Measurements from ENCODE around the gene PTK6.

PTK6 gene

DNA sequence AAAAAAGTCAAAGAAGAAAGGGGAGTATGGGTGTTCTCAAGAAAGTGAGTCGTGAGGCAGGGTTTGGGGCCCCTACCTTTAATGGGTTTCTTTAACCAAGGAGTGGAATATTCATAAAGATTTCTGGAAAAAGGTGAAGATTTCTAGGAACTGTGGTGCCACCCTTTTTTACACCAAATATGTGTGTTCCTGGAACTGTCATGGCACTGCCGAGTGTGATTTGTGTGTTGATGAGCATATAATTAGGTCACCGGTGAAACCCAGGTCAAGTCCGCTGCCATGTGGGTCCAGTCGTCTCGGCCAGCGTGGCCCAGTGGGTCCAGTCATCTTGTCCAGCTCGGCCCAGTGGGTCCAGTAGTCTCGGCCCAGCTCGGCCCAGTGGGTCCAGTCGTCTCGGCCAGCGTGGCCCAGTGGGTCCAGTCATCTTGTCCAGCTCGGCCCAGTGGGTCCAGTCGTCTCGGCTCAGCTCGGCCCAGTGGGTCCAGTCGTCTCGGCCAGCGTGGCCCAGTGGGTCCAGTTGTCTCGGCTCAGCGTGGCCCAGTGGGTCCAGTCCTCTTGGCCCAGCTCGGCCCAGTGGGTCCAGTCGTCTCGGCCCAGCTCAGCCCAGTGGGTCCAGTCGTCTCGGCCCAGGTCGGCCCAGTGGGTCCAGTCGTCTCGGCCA lies 30.0 kb downstream of the PTK6 start:
- DNase-seq (ENCODE audit: low read depth) = no peak

DNA sequence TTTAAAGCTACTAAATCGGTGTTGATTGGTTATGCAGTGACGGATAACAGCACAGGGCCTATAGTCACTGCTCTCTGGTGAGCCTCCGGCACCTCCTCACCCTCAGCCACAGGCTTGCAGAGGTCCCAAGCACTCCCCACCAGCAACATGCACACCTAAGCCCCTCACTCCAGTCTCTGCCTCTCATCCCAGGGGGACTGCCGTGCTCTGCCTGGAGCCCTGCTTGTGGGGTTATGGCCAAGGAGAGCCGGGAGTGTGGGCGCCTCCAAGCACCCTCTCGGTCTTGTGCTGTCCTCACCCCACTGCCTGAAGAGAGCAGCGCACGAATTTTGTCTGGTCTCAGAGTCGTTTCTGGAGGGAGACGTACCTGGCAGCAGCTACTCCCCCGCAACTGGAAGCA lies 31.5 kb downstream of the PTK6 start:
- DNase-seq (ENCODE audit: low read depth) = no peak

DNA sequence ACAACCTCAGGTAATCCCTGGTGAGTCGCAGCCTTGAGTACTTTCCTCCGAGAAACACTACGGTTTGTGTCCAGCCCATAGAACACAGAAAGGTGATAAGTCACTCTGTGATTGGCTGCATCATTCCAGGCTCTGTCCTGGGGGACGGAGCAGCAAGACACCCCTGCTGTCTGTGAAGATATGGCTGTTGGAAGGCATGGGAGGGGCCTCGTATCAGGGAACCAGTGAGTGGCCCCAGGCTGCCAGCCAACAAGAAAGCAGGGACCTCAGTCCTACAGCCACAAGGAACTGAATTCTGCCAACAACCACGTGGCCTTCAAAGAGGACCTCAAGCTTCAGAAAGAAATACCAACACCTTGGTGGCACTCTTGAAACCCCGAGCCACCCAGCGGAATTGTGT lies 31.9 kb downstream of the PTK6 start:
- DNase-seq (ENCODE audit: low read depth) = no peak

DNA sequence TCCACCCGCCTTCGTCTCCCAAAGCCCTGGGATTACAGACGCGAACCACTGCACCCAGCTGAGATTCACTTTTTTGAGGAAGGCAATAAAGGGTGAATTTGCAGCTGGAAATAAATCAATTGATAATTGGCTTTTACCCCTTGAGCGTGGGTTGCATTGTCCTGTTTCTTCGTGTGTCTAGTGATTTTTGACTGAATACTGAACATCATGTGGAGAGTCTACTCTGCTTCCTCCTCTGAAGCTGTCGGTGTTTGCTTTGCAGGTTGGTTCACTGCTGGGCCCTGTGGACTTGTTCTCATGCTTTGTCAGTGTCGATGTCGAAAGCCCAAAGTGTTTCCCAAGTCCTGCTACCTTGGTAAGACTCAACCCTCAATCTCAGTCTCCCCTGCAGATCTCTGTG lies 32.5 kb downstream of the PTK6 start:
- DNase-seq (ENCODE audit: low read depth) = no peak

DNA sequence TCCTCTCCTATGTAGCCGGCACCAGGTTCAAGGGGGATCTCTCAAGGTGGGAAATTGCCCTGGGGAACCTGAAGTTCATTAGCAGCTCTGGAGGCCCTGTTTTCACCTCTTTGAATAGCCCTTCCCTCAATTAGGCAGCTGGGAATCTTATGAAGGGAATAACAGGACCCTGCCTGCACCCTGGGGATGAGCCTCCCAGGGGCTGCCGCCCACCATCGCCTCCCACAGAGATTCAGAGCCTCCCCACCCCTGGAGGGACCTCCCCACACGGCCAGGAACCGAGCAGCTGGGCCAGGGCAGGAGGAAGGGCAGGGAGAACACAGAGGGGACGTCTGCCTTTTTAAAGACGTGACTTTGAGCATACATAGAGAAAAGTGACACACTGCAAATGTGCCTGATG lies 33.7 kb downstream of the PTK6 start:
- no peak for DNase-seq (ENCODE audit: low read depth)

DNA sequence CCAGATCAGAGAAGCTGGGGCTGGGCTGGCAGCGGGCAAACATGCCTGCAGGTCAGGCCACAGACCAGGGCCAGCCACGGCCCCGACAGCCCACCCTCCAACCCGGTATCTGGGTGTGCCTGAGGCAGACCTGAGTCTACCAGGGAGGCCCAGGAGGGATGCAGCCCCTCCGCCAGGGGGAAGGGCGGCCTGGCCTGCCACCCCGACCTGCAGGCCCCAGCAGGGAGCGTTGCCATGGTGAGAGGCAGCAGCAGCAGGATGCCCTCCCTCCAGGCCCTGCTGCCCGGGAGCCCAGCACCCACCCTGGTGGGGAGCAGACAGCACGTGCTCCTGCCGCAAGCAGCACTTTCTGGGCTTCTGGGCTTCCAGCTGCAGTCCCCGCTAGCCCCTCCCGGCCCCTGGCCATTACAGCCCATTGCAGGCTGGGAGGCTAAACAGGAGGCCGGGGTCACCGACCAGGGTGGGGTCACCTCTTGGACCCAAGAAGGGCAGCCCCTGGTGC lies 34.5 kb downstream of the PTK6 start:
- DNase-seq (ENCODE audit: low read depth) = no peak

DNA sequence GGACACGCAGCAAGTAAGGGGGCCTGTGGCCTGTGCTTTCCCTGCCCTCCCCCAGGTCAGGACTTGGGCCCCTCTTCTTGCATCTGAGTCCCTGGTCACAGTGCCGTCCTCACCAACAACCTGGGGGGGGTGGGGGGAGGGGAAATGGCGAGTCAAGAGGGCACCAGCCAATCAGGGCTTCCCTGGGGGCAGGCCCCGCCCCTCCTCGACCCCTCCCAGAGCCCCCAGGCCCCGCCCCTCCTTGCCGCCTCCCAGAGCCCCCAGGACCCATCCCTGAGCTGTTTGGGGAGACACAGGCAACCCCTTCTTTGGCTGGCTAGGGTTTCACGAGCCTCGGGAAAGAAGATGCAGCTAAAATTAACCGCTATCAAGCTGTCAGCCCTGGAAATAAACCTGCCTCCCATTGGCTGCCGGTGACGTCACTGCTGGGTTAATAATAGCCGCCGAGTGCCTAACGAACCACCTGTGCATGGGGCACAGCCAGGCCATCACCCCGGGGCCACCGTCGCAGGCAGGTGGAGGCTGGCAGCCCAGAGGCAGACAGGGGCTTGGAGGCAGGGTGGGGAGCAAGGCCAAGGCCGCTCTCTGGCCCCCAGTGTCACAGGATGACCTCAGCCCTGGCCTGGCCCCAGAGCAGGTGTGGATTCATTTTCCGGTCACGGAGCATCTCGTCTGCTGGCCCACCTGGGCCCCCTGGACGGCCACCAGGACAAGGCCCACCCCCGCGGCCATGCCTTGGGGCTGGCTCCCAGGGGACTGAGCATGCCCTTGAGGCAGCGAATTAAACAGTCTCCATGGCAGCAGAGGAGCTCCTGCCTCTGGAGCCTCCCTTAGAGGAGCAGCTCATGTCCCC lies 35.1 kb downstream of the PTK6 start:
- DNase-seq (ENCODE audit: low read depth) = no peak

DNA sequence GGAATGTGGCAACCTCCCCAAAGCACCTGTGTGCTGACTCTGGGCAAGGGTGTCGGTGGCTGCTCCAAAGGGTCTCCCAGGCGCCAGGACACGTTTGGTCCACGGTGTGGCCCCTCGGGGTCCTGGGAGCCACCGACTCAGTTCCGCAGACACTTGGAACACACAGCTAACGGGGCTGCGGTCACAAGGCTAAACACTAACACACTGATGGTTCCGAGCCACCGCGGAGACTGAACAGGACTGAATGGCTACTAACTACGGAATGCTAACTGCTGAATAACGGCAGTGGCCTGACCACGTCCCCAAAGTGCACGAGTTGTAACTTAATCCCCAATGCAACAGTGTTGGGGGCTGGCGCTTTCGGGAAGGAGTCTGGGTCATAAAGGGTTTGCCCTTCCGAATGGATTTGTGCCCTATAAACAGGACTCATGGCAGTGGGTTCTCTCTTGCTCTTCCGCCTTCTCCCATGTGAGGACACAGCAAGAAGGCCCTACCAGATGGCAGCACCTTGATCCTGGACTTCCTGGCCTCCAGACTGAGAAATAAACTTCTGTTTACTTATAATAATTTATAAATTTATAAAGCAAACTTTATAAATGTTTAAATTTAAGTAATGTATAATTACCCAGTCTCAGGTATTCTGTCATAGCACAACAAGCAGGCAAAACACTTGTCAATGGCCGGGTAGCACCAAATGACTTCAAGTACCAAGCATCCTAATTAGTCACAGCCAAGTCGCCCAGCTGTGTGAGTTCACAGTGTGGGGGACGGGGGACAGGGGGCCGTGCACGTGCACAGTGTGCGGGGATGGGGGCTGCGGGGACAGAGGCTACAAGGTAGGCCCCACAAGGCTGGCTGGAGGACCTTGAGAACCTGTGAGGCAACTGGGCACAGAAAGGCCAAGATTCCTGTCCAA lies 36.0 kb downstream of the PTK6 start:
- no peak for DNase-seq (ENCODE audit: low read depth)

DNA sequence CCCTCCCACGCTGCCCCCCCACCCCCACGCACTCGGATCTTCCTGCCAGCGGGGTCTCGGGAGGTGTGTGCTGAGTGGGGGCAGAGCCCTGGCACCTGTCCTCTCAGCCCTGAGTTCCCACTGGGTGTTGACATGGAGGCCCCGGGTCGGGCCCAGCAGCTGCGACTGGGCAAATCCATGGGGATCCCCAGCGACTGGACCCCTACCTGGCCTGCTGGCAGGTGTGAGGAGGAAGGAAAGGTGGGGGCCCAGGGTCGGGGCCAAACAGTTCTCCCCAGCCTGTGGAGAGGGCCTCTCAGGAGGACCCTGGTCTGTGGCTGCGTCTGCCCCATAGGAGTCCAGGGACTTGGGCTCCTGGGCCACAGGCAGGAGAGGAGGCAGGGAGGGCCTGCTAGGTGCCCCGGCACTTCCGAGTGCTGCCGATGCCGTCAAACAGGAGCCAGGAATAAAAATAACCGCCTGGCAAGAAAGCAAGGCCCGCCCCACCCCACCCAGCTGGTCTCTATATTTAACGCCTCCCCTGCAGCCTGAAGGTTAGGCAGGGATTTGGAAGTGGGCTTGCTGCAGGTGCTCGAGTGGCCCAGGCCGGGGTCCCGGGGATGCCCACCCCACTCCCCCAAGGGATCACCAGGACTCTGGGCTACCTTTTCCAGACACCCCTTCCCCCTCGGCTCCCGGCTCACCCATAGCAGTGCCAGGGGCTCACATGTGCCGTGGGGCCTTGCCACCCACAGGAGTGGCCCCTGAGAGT lies 36.9 kb downstream of the PTK6 start:
- no peak for DNase-seq (ENCODE audit: low read depth)

DNA sequence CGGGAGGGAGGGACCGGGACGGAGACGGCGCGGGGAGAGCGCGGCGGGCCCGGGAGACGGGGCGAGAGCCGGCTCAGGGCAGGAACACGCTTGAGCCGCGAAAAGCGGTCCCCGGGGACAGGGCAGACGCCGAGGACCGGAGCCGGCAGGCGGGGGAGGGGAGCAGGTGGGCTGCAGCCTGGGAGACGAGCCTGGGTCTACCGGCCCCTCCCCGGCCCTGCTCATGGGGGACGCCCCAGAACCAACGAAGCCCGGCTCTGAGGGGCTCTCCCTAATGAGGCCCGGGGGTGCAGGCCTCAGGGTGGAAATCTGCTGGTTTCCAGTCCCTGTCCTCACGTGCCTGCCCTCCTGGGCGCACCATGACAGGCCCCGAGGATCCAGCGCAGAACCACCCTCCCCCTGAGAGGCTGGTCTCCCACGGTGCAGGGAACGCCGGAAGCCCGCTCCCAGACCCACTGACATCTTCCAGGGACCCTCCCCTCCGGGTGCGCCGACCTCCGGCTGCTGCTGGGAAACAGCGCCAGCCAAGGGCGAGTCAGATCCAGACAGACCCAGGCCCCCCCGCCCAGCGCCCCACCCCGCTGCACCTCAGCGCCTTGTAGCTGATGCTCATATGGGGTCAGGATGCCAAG lies 37.7 kb downstream of the PTK6 start:
- no peak for DNase-seq (ENCODE audit: low read depth)

DNA sequence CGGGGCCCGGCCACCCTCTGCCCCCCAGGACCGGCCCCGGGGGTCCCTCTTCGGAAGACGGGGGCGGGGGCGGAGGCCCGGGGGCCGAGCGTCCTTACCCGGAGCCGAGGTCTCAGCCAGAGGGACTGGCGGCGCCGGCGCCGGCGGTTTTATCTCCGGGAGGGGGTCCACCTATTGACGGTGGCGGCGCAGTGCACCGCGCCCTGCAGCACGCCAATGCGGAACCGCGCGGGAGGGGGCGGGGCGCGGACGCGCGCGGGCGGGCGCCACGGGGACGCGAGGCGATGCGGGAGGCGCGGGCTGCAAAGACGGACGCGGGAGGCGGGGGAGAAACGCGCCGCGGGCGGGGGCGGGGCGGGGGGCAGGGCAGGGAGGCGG lies 38.2 kb downstream of the PTK6 start, which contains the start of gene EEF1A2:
TSS of gene EEF1A2 (minus strand) at position 124 of the 378 bp plus-strand sequence. CDS start 1,320 bp downstream, outside the sequence.
- DNase-seq (ENCODE audit: low read depth) = peak; percentile 26

DNA sequence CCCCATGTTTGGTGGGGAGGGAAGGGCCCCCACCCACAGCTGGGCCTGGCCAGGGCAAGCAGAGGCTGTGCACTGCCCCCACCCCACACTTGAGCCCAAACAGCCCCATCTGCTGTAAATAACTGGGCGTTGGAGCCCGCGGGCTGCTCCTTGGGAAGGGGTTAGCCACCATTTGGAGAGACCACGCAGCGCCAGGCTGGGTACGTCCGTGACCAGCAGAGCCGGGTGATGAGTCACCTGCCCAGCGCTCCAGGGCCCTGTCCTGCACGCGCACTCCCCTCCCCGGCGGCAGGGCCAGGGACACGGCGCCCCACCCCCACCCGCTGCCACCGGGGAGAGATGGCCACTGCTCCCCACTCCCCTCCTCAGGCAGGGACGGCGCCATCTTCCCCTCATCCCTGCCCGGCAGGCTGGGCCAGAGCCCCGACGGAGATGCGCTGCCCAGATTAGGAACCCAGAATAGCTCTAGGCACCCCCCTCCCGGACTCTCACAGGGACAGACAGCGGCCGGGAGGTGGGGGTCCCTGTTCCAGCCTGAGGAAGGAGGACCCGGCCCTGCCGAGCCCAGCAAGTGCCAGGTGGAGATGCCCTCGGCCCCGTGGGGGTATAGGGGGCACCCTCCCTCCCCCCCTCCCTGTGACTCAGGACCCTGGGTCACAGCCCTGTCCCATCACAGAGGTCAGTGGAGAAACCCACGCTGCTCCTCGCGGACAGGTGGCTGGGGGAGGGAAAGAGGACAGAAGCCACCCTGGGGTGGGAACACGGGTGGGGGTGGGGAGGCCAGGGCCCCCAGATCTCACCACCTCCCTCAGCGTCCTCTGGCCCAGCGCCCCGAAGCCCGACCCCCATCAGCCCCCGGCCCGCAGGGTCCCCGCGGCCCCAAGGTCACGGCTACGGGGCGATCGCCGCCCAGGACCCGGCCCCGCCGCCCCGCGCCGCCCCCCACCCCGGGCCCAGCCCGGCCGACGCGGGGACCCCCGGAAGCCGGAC lies 38.9 kb downstream of the PTK6 start:
- DNase-seq (ENCODE audit: low read depth) = no peak

DNA sequence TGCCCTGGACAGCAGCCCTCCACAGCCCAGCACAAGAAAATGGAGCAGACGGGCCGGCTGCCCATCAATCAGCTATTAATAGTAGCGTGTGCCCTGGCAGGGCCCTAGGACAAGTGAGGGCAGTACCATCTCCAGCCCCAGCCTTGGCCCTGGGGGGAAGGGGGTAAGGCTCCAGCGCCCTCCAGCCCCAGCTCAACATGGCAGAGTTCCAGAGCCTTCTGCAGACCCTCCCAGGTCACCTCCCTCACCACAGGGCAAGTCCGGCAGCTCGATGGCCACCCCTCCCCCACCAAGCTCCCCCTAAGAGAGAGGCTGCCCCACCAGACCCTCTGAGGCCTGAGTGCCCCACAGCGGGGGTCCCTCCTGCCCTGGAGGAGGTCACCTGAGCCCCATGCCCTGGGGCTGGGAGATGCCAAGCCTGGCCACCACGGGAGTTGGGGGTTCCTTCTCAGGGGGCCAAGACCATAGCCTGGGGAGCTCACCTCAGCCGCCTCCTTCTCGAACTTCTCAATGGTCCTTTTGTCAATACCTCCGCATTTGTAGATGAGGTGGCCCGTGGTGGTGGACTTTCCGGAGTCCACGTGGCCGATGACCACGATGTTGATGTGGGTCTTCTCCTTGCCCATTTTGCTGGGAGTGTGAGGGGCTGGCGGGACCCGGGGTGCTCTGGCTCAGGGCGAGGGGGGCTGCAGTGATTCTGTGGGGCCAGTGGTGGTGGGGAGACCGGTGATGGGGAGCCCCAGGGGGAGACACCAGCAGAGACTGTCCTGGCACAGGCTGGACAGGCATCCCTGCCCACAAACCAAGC lies 39.8 kb downstream of the PTK6 start:
- no peak for DNase-seq (ENCODE audit: low read depth)

DNA sequence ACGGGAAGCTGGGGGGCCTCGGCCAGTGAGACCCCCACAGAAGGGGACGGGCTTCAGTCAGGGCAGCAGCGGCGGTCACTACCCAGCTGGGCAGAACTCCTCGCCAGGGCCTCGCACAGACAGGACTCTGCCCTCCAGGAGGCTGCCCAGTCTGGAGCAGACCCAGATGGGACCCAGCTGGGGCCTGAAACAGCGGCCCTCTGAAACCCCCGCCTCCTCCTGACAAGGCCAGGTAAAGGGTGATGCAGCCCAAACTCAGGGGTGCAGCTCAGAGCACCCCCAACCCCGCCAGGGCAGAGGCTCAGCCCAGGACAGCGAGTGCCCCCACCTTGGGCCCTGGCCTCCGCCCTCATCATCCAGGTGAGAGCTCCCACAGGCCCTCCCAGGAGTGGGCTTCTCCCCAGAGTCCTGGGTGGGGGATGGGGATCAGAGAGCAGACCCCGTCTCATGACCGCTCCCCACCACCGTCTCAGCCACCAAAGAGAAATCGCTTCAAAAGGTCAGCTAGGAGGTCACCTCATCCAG lies 40.5 kb downstream of the PTK6 start:
- DNase-seq (ENCODE audit: low read depth) = no peak

DNA sequence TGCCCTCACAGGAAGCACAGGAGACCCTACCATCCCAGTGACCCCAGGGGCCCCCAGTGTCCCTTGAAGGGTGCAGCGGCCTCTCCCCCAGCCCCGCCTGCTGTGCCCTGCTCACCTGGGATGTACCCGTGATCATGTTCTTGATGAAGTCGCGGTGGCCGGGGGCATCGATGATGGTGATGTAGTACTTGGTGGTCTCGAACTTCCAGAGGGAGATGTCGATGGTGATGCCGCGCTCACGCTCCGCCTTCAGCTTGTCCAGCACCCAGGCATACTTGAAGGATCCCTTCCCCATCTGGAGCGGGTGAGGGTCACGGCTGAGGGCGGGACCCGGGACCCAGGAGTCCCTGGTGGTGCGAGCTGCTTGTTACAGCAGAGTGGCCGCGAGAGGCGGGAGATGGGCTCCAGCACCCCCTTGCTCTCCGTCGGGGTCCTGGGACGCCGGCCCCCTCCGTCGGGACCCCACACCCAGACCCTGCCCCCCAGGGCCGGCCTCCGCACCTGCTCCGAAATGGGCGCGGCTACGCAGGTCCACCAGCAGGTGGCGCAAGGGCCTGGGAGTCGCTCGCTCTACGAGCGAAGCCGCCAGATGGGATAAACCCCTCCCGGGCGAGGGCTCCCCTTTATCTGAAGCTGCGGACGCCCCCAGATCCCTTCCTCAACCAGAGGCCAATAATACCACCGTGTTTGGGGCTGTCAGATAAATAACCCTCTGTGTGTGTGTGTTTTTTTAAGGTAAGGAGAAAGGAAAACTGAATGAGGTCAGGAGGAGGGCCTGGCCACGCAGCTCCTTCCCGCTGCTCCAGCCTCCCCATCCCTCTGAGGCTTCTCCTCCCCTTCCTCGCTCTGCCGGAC lies 41.2 kb downstream of the PTK6 start:
- peak; percentile 66 for DNase-seq (ENCODE audit: low read depth)

DNA sequence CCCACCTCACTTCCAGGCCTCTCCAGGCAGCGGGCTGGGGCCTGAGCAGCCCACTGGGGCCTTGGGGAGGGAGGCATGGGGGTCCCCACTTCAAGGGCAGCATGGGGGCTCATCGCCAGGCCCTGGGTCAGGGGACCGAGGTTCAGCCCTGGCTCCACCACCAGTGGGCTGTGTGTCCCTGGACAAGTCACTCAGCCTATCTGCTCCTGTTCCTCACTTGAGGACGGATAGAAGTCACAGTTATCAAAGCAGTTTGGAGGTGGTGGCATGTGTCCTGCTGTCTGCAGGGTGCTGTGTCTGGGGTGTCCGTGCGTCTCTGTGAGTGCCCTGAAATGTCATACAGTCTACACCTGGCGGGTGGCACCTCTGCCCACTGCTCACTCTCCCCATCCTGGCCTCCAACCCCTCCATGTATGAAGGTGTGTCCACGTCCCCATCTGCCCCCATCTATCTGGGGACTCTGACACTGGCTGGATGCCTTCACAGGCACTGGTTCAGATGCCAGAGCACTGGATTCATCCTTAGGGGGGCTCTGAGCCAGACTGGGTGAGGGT lies 41.9 kb downstream of the PTK6 start:
- DNase-seq (ENCODE audit: low read depth) = no peak

DNA sequence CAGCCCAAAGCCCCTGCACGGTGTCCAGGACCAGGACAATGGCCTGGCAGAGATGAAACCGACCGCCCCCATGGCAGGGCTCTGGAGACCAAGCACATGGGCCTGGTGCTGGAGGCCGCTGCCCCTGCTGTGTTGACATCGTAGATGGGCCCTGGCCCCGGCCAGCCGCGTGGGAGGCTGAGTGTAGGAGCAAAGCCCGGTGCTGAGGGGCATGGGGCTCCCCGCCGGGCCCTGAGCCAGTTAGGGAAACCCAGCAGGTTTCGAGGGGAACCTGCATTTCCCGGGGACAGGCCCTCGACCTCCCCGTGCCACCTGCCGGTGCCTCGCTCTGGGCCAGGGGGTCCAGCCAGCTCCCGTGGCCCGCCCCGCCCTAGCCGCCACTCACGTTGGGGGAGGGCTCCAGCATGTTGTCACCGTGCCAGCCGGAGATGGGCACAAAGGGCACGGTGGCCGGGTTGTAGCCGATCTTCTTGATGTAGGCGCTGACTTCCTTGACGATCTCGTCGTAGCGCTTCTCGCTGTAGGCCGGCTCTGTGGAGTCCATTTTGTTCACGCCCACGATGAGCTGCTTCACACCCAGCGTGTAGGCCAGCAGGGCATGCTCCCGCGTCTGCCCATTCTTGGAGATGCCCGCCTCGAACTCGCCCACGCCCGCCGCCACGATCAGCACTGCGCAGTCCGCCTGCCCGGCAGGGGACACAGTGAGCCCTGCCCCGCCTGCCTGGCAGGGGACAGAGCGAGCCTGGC lies 42.6 kb downstream of the PTK6 start:
- no peak for DNase-seq (ENCODE audit: low read depth)
